ENCODE results near the gene FAM171A1. TPM values are rescaled to one million over a fixed set of nuclear protein-coding genes. Genes with fewer than 3 reads are reported as not detected.
"Not testable (repeated sequence)": the region's sequence is repeated elsewhere in the genome, so short reads cannot be mapped to it uniquely, and the experiment has no call there.

FAM171A1 gene
- total and polyA plus RNA-seq, 4 donors = 3.4 to 23.5 (median 9.7) TPM

DNA sequence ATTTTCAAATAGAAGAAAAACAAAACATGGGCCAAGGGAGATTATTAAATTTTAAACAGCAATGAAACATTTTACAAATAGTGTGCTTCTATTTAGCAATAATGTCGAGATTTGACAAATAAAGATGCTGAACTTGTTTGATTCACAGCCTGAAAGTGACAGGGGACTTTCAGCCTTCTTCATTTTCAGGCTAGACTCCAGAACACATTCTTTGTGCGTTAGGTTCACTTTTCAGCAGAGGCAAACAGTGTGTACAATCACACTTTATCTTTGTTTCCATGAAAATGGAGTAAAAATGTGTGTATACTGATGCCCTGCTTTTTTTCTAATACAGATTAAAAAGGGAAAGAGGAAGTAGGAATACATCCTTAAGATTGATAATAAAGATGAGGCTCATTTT, 35.6 kb downstream of the FAM171A1 start:
- no peak overlapping the region for H3K27ac ChIP-seq (ENCODE audit: low read depth in 1 of 2, low read length in 1 of 2)
- H3K36me3 ChIP-seq (ENCODE audit: control insufficient read depth in 4 of 4, insufficient read depth in 4 of 4, low read length in 4 of 4) = no peaks in the 10 kb centered on the region
- H3K27me3 ChIP-seq (ENCODE audit: control insufficient read depth in 3 of 3, insufficient read depth in 3 of 3, low read length in 2 of 3) = no peaks in the 10 kb centered on the region
- peaks cover 0 to 41% (median 6%) of the 10 kb centered on the region in 5 donors for H3K4me1 ChIP-seq (ENCODE audit: control insufficient read depth in 5 of 5, insufficient read depth in 5 of 5, low read length in 5 of 5)
- H3K9ac ChIP-seq (ENCODE audit: insufficient read depth in 1 of 2, low read length in 2 of 2) = peak overlapping the region in 1 of 2 donors; percentile 73
- DNase-seq (peak in 2 of 3 donors; percentile 70 to 80), ATAC-seq (ENCODE audit: insufficient read depth, low FRiP score) (no peak)
- H3K4me3 ChIP-seq = no peak overlapping the region
- TF ChIP-seq, protein P1, sequence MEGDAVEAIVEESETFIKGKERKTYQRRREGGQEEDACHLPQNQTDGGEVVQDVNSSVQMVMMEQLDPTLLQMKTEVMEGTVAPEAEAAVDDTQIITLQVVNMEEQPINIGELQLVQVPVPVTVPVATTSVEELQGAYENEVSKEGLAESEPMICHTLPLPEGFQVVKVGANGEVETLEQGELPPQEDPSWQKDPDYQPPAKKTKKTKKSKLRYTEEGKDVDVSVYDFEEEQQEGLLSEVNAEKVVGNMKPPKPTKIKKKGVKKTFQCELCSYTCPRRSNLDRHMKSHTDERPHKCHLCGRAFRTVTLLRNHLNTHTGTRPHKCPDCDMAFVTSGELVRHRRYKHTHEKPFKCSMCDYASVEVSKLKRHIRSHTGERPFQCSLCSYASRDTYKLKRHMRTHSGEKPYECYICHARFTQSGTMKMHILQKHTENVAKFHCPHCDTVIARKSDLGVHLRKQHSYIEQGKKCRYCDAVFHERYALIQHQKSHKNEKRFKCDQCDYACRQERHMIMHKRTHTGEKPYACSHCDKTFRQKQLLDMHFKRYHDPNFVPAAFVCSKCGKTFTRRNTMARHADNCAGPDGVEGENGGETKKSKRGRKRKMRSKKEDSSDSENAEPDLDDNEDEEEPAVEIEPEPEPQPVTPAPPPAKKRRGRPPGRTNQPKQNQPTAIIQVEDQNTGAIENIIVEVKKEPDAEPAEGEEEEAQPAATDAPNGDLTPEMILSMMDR (IDR thresholded peaks at IDR 0.05; ENCODE audit: control extremely low read depth, extremely low read depth) = no peak
- 60 to 71% methylated on average over 2 of the region's 2 CpGs for WGBS, 2 donors
- H3K9me3 ChIP-seq (ENCODE audit: control insufficient read depth in 4 of 4, insufficient read depth in 3 of 4, low read length in 3 of 4) = no peaks in the 10 kb centered on the region

DNA sequence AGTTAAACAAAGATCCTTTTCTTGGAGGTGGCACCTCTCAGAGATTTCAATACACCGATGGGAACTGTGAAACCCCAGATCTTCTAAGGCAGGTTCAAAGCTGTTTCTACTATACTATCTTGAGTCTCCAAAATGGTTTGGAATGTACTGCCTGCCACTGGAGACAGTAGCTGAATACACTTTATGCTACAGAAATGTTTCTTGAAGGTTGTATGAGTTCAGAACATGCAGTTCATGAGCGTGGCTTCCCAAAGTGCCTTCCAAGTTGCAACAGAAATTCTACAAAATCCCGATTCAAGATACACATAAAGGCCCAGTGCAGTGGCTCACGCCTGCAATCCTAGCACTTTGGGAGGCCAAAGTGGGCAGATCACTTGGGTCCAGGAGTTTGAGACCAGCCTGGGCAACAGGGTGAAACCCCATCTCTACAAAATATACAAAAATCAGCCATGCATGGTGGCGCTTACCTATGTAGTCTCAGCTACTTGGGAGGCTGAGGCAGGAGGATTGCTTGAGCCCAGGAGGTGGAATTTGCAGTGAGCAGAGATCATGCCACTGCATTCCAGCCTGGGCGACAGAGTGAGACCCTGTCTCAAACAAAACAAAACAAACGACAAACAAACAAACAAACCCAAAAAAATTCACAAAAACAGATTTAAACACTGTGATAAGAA, 36.3 kb downstream of the FAM171A1 start:
- DNase-seq = no peak
- TF ChIP-seq, protein P1 (IDR thresholded peaks at IDR 0.05; ENCODE audit: control extremely low read depth, extremely low read depth) = no peak
- peaks cover 0 to 41% (median 6%) of the 10 kb centered on the region in 5 donors for H3K4me1 ChIP-seq (ENCODE audit: control insufficient read depth in 5 of 5, insufficient read depth in 5 of 5, low read length in 5 of 5)
- no peak overlapping the region for H3K4me3 ChIP-seq
- H3K27ac ChIP-seq (ENCODE audit: low read depth in 1 of 2, low read length in 1 of 2) = no peak overlapping the region
- H3K9me3 ChIP-seq (ENCODE audit: control insufficient read depth in 4 of 4, insufficient read depth in 3 of 4, low read length in 3 of 4) = no peaks in the 10 kb centered on the region
- no peaks in the 10 kb centered on the region for H3K36me3 ChIP-seq (ENCODE audit: control insufficient read depth in 4 of 4, insufficient read depth in 4 of 4, low read length in 4 of 4)
- WGBS, 2 donors = 83 to 86% methylated on average over 7 of the region's 7 CpGs
- H3K9ac ChIP-seq (ENCODE audit: insufficient read depth in 1 of 2, low read length in 2 of 2) = no peak overlapping the region
- no peak for ATAC-seq (ENCODE audit: insufficient read depth, low FRiP score)
- no peaks in the 10 kb centered on the region for H3K27me3 ChIP-seq (ENCODE audit: control insufficient read depth in 3 of 3, insufficient read depth in 3 of 3, low read length in 2 of 3)

GRCh38 chr10:15333909-15334649, 37.0 kb downstream of the FAM171A1 start:
- Histone ChIP-seq H3K4me3 (no peak overlapping the region), H3K27ac (ENCODE audit: low read depth in 1 of 2, low read length in 1 of 2) (no peak overlapping the region), H3K9me3 (ENCODE audit: control insufficient read depth in 4 of 4, insufficient read depth in 3 of 4, low read length in 3 of 4) (no peaks in the 10 kb centered on the region), H3K4me1 (ENCODE audit: control insufficient read depth in 5 of 5, insufficient read depth in 5 of 5, low read length in 5 of 5) (peaks cover 0 to 41% (median 8%) of the 10 kb centered on the region in 5 donors), H3K27me3 (ENCODE audit: control insufficient read depth in 3 of 3, insufficient read depth in 3 of 3, low read length in 2 of 3) (no peaks in the 10 kb centered on the region), H3K36me3 (ENCODE audit: control insufficient read depth in 4 of 4, insufficient read depth in 4 of 4, low read length in 4 of 4) (no peaks in the 10 kb centered on the region), H3K9ac (ENCODE audit: insufficient read depth in 1 of 2, low read length in 2 of 2) (no peak overlapping the region)
- TF ChIP-seq, protein P1 (IDR thresholded peaks at IDR 0.05; ENCODE audit: control extremely low read depth, extremely low read depth) = no peak
- ATAC-seq (ENCODE audit: insufficient read depth, low FRiP score) (no peak), DNase-seq (peak in 2 of 3 donors; percentile 57 to 71)
- WGBS, 2 donors = 74 to 78% methylated on average over 6 of the region's 6 CpGs

- DNase-seq; H3K36me3 ChIP-seq (ENCODE audit: control insufficient read depth in 4 of 4, insufficient read depth in 4 of 4, low read length in 4 of 4); H3K9me3 ChIP-seq (ENCODE audit: control insufficient read depth in 4 of 4, insufficient read depth in 3 of 4, low read length in 3 of 4); H3K9ac ChIP-seq (ENCODE audit: insufficient read depth in 1 of 2, low read length in 2 of 2); ATAC-seq (ENCODE audit: insufficient read depth, low FRiP score); H3K27ac ChIP-seq (ENCODE audit: low read depth in 1 of 2, low read length in 1 of 2); H3K4me3 ChIP-seq; H3K27me3 ChIP-seq (ENCODE audit: control insufficient read depth in 3 of 3, insufficient read depth in 3 of 3, low read length in 2 of 3): not testable (repeated sequence)
- 95 to 98% methylated on average over 8 of the region's 8 CpGs for whole genome bisulfite sequencing, 2 donors
- H3K4me1 ChIP-seq (ENCODE audit: control insufficient read depth in 5 of 5, insufficient read depth in 5 of 5, low read length in 5 of 5) = peaks cover 0 to 37% (median 8%) of the 10 kb centered on the region in 5 donors
Observed at GRCh38 chr10:15333181-15333580, 37.9 kb downstream of the FAM171A1 start.

Measured in lung (tissue), 12 donors.